Panc1 (cell line): ENCODE measurements around the gene STK24.

Experiments used
- TCF7L2 ChIP-seq: IDR thresholded peaks from 2 replicates; pipeline ENCODE4 v1.6.1; 2011; ENCODE audit warnings: mild to moderate bottlenecking, low read depth, low read length, inconsistent platforms
- TF ChIP-seq, protein P1 (sequence below): fragments of 450-650 bp; IDR thresholded peaks from 2 replicates; pipeline ENCODE4 v1.5.1; 2017; ENCODE audit warnings: mild to moderate bottlenecking
- TF ChIP-seq, protein P2 (sequence below), 2 experiments: IDR thresholded peaks; 2 replicates each; pipeline ENCODE4 v1.6.1; 2011 to 2012; ENCODE audit warnings: low read depth in 2 of 2, control low read depth in 1 of 2, low read length in 1 of 2, mild to moderate bottlenecking in 1 of 2, moderate library complexity in 1 of 2; ENCODE audit not compliant: insufficient read depth in 1 of 2

GRCh38 chr13:98568918-98569317 lies 8.0 kb downstream of the STK24 start:
- TF ChIP-seq, protein P1, sequence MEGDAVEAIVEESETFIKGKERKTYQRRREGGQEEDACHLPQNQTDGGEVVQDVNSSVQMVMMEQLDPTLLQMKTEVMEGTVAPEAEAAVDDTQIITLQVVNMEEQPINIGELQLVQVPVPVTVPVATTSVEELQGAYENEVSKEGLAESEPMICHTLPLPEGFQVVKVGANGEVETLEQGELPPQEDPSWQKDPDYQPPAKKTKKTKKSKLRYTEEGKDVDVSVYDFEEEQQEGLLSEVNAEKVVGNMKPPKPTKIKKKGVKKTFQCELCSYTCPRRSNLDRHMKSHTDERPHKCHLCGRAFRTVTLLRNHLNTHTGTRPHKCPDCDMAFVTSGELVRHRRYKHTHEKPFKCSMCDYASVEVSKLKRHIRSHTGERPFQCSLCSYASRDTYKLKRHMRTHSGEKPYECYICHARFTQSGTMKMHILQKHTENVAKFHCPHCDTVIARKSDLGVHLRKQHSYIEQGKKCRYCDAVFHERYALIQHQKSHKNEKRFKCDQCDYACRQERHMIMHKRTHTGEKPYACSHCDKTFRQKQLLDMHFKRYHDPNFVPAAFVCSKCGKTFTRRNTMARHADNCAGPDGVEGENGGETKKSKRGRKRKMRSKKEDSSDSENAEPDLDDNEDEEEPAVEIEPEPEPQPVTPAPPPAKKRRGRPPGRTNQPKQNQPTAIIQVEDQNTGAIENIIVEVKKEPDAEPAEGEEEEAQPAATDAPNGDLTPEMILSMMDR: no peak
- TF ChIP-seq, protein P2, sequence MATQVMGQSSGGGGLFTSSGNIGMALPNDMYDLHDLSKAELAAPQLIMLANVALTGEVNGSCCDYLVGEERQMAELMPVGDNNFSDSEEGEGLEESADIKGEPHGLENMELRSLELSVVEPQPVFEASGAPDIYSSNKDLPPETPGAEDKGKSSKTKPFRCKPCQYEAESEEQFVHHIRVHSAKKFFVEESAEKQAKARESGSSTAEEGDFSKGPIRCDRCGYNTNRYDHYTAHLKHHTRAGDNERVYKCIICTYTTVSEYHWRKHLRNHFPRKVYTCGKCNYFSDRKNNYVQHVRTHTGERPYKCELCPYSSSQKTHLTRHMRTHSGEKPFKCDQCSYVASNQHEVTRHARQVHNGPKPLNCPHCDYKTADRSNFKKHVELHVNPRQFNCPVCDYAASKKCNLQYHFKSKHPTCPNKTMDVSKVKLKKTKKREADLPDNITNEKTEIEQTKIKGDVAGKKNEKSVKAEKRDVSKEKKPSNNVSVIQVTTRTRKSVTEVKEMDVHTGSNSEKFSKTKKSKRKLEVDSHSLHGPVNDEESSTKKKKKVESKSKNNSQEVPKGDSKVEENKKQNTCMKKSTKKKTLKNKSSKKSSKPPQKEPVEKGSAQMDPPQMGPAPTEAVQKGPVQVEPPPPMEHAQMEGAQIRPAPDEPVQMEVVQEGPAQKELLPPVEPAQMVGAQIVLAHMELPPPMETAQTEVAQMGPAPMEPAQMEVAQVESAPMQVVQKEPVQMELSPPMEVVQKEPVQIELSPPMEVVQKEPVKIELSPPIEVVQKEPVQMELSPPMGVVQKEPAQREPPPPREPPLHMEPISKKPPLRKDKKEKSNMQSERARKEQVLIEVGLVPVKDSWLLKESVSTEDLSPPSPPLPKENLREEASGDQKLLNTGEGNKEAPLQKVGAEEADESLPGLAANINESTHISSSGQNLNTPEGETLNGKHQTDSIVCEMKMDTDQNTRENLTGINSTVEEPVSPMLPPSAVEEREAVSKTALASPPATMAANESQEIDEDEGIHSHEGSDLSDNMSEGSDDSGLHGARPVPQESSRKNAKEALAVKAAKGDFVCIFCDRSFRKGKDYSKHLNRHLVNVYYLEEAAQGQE (IDR thresholded peaks at IDR 0.05; ENCODE audit: insufficient read depth in 1 of 2, low read depth in 2 of 2, low read length in 1 of 2): no peak
- no peak for TF ChIP-seq TCF7L2
